HG02840 (cell line): ENCODE data around the gene ARHGEF25.
"Not testable (repeated sequence)": the region's sequence is repeated elsewhere in the genome, so short reads cannot be mapped to it uniquely, and the experiment has no call there.

Experiments
- ATAC-seq: cut with Tn5 transposase; IDR thresholded peaks from one replicate; pipeline ENCODE4 v1.9.1; 2021; ENCODE audit warnings: mild to moderate bottlenecking, moderate library complexity, moderate number of reproducible peaks; ENCODE audit not compliant: unreplicated experiment, low FRiP score

Gene ARHGEF25

DNA sequence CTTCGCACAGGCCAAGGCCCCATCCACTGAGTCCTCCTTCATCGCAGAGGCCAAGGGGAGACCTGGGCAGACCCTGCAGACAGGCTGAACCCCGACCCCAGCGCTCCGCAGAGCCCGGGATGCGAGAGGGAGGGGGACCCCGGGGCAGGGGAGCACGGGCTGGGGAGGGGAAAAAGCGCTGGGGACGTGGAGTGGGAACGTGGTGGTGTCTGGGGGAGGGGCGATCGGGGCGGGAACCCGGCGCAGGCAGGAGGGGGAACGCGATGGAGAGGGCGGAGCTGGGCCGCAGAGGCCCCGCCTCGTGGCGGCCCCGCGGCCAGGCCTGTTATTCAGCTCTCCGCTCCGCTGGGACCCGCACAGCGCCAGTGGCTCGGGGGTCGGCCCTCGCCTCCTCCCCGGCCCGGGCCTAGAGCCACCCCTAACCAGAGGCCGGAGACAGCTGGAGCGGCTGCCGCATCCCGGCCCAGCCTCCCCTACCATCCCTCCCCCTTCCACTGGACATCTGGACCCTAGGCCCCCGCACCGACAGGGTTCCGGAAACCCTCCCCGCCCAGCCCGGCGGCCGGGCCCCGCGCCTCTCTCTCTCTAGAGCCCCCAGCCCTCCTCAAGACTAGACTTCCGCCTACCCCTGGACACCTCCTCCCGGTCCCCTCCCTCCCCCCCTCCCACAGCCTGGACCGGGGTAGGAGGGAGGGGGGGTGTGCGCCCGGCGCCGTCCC, at the start of gene ARHGEF25:
ARHGEF25 (plus strand) TSS at position 328 of the 719 bp plus-strand sequence. CDS start 460 bp downstream, outside the sequence.
- no peak for ATAC-seq

DNA sequence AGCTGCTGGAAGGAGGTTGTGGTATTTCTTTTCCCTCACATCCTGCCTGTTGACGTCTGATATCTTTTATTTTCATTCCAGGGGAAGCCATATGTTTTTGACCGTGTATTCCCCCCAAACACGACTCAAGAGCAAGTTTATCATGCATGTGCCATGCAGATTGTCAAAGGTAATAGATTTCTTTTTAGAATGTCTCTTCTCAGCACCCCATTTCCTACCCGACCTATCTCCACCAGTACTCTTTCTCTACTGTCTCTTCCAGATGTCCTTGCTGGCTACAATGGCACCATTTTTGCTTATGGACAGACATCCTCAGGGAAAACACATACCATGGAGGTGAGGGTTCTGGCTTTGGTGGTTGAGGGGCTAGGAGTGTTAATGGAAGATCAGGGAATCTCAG, 47.9 kb upstream of the ARHGEF25 start:
- no peak for ATAC-seq

DNA sequence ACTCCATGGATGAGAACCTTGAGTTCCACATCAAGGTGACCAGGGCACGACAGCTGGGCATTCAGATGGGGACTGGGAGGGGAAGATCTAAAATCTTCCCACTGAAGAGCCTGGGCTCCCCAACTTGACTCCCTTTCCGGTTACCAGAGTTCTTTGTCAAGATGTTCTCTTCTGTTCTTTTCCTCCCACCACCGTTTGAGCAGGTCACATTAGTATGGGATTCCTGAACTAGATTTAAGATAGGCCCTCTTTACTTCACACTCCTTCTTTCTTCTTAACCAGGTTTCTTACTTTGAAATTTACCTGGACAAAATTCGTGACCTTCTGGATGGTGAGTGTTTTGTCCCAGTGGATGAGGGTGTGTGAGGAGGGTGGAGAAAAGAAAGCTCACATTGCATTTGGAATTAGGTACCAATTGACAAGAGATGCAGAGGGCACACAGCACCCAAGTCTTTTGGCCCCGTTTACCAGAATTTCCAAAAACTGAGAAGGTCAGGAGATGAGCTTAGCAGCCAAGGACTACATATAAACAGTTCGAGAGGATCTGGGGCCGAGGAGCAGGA, 47.0 kb upstream of the ARHGEF25 start:
- ATAC-seq, result no peak

DNA sequence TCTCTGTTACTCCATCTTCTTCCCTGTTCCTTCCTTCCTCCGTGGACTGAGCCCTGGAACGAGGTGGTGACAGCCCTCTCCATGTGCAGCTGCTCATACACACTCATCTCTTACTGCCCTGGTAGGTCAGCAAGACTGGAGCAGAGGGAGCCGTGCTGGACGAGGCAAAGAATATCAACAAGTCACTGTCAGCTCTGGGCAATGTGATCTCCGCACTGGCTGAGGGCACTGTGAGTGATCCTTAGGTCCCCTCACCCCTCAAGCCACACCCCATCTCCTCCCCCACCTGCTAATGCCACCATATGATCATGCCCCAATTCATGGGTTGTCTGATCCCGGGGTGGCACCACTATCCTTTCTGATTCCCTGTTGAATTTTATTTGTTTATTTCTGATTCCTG, 42.4 kb upstream of the ARHGEF25 start:
- ATAC-seq, result no peak

DNA sequence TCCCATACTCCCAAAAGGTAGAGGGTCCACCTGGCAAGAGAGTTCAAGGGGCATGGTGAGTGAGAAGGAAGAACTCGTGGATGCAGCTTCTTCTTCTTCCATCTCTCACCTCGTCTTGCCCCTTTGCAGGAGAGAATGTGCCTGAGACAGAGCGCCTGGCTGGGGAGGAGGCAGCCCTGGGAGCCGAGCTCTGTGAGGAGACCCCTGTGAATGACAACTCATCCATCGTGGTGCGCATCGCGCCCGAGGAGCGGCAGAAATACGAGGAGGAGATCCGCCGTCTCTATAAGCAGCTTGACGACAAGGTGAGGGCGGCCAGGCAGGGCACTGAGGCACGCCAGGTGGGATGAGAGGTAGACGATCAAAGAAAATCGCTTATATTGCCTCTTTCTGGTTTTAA, 41.4 kb upstream of the ARHGEF25 start:
- no peak for ATAC-seq

DNA sequence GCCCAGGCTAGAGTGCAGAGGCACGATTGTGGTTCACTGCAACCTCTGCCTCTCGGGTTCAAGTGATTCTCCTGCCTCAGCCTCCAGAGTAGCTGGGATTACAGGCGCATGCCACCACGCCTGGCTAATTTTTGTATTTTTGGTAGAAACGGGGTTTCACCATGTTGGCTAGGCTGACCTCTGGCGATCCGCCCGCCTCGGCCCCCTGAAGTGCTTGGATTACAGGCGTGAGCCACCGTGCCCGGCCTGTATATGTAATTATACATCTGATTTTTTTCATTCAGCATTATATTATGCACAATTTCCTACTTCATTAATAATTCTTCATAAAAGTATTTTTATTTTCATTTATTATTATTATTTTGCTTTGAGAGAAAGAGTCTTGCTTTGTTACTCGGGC, 40.8 kb upstream of the ARHGEF25 start:
- not testable (repeated sequence) for ATAC-seq

DNA sequence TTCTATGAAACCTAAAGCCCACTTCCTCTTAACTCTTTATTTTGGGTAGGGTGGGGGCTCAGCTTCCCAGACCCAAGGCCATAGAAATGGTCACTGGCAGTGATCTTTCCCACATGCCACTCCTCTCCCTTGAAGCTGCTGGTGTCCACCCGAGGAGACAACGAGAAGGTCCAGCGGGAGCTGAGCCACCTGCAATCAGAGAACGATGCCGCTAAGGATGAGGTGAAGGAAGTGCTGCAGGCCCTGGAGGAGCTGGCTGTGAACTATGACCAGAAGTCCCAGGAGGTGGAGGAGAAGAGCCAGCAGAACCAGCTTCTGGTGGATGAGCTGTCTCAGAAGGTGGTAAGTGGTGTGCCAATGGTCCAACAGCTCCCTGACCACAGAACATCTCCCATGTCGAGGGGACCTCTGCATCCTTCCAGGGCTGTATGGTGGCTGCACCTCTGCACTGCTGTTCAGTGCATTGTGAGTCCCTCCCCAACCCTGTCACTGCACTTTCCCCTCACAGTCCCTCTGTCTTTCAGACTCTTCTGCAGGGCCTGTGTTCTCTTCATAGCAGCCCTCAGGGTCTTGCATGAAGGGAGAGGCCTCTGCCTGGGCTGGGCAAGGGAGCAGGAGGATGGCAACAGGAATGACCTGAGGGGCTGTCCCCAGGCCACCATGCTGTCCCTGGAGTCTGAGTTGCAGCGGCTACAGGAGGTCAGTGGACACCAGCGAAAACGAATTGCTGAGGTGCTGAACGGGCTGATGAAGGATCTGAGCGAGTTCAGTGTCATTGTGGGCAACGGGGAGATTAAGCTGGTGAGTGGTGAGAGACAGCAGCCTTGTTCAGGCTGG, 39.1 kb upstream of the ARHGEF25 start:
- ATAC-seq, result no peak

DNA sequence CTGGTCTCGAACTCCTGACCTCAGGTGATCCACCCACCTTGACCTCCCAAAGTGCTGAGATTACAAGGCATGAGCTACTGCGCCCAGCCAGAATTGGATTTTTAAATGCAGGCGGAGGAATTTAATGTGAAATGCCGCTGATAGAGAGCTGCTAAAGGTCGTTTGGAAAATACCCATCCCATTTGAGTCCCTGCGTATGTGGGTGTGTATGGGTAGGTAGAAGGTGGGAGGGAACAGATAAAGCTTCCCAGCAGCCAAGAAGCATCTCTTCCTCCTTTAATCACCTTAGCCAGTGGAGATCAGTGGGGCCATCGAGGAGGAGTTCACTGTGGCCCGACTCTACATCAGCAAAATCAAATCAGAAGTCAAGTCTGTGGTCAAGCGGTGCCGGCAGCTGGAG, 36.4 kb upstream of the ARHGEF25 start:
- ATAC-seq, result no peak

DNA sequence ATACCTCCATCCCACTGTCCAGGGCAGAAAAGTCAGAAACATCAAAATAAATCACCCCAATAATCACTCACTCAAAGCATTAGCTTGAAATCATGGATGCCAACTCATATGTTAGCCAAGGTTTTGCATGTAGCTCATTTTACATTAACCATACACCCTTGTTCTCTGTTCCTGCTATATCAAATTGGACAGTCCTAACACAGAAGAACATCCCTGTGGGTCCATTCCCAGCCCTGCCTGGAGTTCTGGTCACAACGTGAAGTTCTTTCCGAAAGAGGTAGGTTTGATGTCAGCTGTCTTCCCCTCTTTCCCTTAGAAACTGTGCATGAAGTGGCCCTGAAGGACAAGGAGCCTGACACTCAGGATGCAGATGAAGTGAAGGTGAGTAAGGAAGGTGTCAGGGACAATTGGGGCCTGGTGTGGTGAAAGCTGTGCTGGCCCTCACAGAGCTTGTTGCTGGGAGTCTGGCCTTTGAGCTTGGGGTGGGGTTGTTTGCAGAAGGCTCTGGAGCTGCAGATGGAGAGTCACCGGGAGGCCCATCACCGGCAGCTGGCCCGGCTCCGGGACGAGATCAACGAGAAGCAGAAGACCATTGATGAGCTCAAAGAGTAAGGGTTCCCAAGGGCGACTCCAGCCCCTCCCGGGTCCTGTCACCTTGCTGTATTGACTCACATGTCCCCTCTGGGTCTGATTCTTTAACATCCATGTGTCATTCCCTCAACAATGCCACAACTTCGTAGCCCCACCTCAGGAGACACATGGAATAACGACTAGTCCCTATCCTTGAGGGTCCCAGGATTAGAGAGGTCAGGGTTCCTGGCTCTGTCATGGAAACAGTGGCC, 35.2 kb upstream of the ARHGEF25 start:
- ATAC-seq, result no peak

DNA sequence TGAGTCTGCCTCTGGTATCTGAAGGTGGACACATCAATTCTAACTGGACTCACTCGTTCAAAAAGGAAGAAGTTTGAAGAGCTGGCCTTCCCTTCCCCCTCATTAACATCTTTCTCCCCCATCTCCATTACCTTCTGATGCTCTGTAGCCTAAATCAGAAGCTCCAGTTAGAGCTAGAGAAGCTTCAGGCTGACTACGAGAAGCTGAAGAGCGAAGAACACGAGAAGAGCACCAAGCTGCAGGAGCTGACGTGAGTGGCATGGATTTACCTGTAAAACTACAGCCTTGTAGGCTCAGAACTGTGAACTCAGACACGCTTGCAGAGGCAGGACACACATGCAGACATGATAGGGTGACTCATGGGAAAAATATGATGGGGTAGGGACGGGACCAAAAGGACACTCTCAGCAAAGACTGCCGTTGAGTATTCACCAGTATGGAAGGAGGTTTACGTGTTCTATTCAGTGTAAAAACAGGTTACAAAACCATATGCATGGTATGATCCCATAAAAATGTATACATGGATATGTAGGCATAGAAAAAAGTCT, 34.5 kb upstream of the ARHGEF25 start:
- no peak for ATAC-seq

DNA sequence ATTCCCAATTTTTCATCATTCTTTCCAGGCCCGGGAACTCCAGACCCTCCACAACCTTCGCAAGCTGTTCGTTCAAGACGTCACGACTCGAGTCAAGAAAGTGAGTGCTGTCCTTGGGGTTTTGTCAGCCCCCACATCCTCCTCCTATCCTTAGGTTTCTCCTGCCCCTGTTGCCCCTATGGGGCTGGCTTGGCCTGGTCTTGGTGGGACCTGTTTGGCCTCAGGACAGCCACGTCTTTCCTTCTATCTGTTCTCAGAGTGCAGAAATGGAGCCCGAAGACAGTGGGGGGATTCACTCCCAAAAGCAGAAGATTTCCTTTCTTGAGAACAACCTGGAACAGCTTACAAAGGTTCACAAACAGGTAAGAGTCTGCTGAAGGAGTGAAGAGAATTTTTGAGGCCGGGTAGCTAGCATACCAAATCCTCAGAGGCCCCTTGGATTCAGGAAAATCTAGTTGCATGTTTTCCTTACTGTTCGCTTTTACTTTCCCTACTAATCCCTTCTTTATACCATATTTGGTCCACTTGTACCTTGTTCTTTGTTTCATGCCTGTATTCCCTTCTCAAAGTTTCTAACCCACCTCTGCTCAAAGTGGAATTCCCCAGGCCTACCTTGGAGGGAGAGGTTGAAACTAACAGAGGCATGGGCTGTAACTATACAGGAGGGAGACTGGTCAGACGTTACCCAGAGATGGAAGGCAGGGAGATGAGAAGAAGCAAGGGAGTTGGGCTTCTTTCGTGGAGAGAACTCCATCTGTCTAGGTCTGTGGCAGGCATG, 33.1 kb upstream of the ARHGEF25 start:
- no peak for ATAC-seq

DNA sequence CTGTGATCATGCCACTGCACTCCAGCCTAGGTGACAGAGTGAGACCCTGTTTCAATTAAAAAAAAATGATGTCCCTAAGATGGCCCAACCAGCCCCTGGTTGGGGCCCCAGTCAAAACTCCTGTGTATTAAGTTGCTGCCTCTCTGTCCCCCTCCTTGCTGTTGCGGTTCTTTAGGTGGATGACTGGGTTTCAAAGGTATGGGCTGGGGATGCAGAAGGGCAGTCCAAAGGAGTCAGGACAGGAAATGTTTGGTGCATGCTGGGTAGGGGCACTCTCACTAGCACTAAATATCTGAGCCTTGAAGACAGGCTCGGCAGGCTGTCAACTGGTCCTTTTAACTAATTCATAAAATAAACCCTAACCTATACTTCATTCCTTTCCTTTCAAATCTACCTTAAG, 32.2 kb upstream of the ARHGEF25 start:
- ATAC-seq, result no peak

DNA sequence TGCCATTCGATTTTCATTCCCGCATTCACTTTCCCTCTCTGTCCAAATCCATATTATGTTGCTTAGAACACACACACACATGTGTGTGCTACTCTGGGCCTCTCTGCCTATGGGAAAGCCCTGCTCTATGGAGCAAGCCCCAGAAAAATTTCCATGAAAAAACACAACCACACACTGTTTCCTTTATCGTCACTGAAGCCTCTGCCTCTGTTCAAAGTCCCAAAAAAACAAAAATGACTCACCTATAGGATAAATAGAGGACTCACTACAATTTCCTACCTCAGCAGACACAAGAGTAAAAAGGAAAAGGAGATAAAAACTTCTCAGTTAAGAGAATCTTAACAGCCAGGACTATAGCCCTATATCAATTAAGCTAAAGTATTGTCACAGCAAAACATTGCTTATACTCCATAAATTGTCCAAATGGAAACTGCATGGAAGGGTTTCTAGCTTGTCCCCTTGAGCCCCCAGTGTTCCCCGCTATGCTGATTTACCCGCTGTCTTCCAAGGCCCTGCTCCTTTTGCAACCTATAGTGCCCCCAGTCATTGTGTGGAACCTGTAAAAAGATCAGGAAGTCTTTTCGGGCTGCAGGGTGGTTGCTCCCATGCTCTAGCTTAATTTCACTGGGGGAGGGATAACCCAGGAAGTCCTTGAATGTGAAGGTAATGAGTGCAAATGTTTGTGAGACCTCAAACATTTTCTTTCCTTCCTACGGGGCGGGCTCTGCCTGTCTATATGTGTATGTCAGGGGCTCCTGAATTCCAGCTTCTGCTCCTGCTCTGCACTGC, 31.4 kb upstream of the ARHGEF25 start:
- ATAC-seq, result no peak

DNA sequence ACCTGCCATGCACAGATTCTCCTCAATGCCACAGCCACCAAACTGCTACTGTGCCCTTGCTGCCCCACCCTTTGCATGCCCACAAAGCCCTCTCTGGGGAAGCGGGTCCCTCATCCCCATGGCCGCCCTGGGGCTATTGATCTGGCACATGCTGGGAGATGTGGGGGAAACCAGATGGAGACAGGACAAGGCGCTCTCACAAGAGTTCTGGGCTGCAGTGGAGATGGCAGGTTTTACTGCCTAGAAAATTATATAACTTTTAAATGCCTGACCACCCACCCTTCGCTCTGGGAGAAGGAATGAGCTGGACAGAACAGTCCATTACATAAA, 30.8 kb upstream of the ARHGEF25 start:
- ATAC-seq, result no peak

DNA sequence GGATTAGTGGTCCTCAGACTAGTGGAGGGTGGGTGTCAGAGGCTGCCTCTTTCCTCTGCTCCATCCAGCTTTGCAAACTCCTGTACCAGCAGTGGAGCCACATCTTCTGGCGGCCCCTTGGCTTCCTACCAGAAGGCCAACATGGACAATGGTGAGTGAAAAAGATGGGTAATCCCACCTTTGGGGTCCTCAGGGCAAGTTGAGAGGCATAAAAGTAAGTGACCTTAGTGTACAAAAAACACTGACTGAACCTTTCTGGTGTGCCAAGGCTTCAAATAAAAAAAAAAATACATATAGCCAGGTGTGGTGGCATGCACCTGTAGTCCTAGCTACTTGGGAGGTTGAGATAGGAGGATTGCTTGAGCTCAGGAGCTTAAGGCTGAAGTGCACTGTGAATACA, 29.4 kb upstream of the ARHGEF25 start:
- ATAC-seq, result no peak

DNA sequence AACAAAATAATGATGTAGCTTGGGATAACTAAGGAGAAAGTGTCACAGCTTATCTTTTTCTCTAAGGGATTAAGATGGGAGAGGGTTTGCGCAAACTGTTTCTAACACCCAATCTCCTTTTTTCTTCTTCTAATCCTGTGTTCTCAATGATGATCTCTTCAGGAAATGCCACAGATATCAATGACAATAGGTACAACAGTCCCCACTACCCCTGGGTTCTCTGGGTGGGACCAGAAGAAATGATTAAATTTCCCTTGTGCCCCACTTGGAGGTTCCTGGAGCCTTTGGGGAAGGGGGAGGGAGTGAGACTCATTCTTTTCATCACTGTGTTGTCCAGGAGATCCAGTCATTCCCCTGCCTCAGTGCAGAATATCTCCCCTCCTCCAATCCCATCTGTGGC, 28.8 kb upstream of the ARHGEF25 start:
- no peak for ATAC-seq

DNA sequence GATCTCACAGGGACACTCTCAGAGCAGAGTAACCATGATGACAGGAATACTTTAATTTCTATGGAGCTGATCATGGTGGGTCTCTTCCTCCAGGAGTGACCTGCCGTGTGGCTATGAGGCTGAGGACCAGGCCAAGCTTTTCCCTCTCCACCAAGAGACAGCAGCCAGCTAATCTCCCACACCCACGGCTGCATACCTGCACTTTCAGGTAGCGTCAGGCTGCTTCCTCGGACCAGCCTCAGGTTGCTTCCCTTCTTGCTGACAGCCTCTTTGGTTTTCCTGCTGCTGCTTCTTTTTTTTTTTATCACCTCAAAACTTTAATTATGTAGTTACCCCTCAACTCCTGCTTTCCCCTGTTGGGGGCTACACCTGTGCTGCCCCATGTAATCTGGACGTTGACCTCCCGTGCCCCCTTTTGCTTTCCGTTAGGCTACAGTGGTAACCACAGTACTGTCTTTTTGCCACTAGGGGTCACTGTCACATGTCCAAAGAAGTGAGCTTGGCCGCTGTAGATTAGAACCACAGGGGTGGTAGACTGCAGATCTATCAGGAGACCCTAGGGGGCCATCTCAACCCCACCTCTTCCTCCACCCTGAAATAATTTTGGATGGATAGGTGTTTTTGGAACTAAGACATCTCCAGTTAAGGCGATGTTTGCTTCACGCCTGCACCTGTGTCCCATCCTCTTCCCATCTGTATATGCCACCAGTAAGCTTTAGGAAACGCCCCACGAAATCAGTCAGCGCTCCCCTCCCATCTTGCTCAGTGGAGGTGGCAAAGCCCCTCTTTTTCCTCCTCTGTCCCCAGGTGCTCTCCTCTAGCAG, 28.0 kb upstream of the ARHGEF25 start:
- no peak for ATAC-seq

DNA sequence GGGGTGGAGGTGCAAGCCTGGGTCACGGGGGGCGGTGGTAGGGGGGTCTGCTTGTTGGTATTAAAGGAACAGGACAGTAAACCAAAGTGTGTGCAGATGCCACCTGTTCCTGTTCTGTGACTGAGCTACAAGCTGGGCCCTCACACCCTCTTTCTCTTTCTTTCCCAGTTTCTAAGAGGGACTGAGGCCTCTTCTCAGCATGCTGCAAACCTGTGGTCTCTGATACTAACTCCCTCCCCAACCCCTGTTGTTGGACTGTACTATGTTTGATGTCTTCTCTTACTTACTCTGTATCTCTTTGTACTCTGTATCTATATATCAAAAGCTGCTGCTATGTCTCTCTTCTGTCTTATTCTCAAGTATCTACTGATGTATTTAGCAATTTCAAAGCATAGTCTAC, 27.2 kb upstream of the ARHGEF25 start:
- ATAC-seq, result no peak
